Measurements from ENCODE around the gene EEFSEC.

DNA sequence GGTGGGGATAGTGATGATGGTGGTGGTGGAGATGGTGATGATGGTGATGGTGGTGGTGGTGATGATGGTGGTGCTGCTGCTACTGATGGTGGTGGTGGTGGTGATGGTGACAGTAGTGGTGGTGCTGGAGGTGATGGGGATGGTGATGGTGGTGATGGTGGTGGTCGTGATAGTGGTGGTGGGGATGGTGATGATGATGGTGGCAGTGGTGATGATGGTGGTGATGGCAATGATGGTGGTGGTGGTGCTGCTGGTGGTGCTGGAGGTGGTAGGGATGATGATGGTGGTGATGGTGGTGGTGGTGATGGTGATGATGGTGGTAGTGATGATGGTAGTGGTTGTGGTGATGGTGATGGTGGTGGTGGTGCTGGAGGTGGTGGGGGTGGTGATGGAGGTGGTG is 292.1 kb downstream of the EEFSEC start:
- no peak for TF ChIP-seq TCF7L2 (IDR thresholded peaks at IDR 0.05; ENCODE audit: low read depth, low read length)
- no peak for TF ChIP-seq POLR2AphosphoS5 (IDR thresholded peaks at IDR 0.05; ENCODE audit: low read depth, low read length)
- no peak for TF ChIP-seq CTCF (IDR thresholded peaks at IDR 0.05)
- TF ChIP-seq REST (IDR thresholded peaks at IDR 0.05; ENCODE audit: insufficient read depth in 1 of 2, low read depth in 2 of 2, low read length in 1 of 2), result no peak
- TF ChIP-seq SIN3A (IDR thresholded peaks at IDR 0.05; ENCODE audit: borderline replicate concordance, insufficient read depth, low read depth, low read length), result no peak

Data from Panc1 (cell line).